Mesodermal cell (in vitro differentiated cells): Measurements from ENCODE around the gene KCNQ5.

Source experiments
- H3K27ac ChIP-seq: 2 replicates; pipeline ENCODE4 v1.7.0; 2013; ENCODE audit warnings: mild to moderate bottlenecking, low read depth, low read length, moderate library complexity; ENCODE audit not compliant: severe bottlenecking
- H3K36me3 ChIP-seq: 2 replicates; pipeline ENCODE4 v1.7.1; 2013; ENCODE audit warnings: mild to moderate bottlenecking, low read length, moderate library complexity; ENCODE audit not compliant: control insufficient read depth, insufficient read depth
- H3K4me1 ChIP-seq: one replicate; pipeline ENCODE4 v1.7.1; 2013; ENCODE audit warnings: mild to moderate bottlenecking, low read length; ENCODE audit not compliant: insufficient read depth, control insufficient read depth, poor library complexity, severe bottlenecking
- H3K4me3 ChIP-seq: 2 replicates; pipeline ENCODE4 v1.7.0; 2013; ENCODE audit warnings: low read length, control low read depth, mild to moderate bottlenecking; ENCODE audit not compliant: insufficient read depth, poor library complexity, severe bottlenecking; ENCODE audit errors: extremely low read depth
- H3K9me3 ChIP-seq: 2 replicates; pipeline ENCODE4 v1.7.1; 2013; ENCODE audit warnings: mild to moderate bottlenecking, low read length, moderate library complexity; ENCODE audit not compliant: control insufficient read depth
- WGBS, 2 experiments: methylation state at CpG; one replicate each; pipeline ENCODE4 v1.1.5; 2013; ENCODE audit warnings: missing lambda C conversion rate in 2 of 2; ENCODE audit not compliant: insufficient coverage in 2 of 2; 5-methylcytosine and 5-hydroxymethylcytosine counted together

The KCNQ5 gene

DNA sequence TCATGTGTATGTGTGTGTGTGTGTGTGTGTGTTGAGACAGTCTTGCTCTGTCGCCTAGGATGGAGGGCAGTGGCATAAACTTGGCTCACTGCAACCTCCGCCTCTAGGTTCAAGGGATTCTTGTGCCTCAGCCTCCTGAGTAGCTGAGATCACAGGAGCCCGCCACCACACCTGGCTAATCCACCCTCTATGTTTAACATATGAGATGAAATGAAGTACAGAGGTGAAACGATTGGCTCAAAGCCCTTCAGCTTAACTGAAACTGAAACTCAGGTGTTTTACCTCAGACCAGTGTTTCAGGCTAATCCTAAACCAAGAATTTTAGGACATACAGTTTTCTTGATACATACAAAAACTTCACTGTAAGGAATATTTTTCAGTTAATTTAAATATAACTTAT is 167.3 kb downstream of the KCNQ5 start:
- Histone ChIP-seq H3K4me3 (no peak overlapping the region), H3K27ac (no peak overlapping the region)
- 80% methylated on average over 1 of the region's 4 CpGs; no CpG with 5 or more reads in 1 of the 2 experiments for WGBS, 2 experiments

GRCh38 chr6:72792692-72793091 is 170.8 kb downstream of the KCNQ5 start:
- H3K27ac ChIP-seq, result no peak overlapping the region
- H3K4me3 ChIP-seq, result no peak overlapping the region
- peaks cover 3% of the 10 kb centered on the region for H3K36me3 ChIP-seq
- H3K9me3 ChIP-seq, result no peaks in the 10 kb centered on the region
- peaks cover 9% of the 10 kb centered on the region for H3K4me1 ChIP-seq
- 100% methylated on average over 1 of the region's 1 CpG for WGBS, 2 experiments

More for the DNA sequence above, 167.3 kb downstream of the KCNQ5 start:
- Histone ChIP-seq H3K9me3 (no peaks in the 10 kb centered on the region), H3K4me1 (peaks cover 21% of the 10 kb centered on the region), H3K36me3 (peaks cover 3% of the 10 kb centered on the region)

DNA sequence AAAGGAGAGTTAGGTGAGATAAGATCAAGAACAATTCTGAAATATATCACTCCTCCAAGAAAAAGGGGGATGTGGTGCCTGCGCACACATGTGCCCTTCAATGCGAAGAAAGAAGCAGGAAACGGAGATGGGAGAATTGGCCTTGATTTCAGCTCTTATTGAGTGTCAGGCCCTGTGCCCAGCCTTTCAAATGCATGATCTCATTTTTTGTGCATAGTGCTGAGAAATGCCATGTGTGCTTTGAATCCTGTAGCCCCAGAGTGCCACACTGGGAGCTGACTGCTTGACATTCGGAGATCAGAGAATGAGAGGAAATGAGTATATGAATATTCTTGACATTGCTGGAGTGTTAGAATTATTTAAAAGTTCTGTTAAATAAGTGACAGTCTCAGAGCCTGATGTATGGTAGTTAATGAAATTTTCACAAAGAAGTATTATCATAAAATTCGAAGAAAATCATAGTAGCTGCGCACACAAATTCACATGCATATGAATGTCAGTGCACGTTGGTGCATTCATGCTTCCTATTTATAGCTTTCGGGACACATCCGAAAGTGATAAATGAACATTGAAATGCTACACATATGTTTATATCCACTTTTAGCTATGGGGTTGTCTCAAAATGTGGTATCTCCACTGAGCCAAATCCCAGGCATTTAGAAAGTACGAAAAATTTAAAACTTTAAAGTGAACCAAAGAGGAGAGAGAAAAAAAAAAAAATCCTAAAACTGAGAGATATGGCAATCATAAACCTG is 172.0 kb downstream of the KCNQ5 start:
- H3K4me1 ChIP-seq, result peaks cover 7% of the 10 kb centered on the region
- H3K4me3 ChIP-seq, result no peak overlapping the region
- H3K36me3 ChIP-seq, result peaks cover 3% of the 10 kb centered on the region
- WGBS, 2 experiments, result 82 to 84% methylated on average over 5 to 6 of the region's 10 CpGs
- peaks cover 6% of the 10 kb centered on the region for H3K9me3 ChIP-seq
- no peak overlapping the region for H3K27ac ChIP-seq

GRCh38 chr6:72798196-72798595 is 176.3 kb downstream of the KCNQ5 start:
- Histone ChIP-seq H3K4me3 (no peak overlapping the region), H3K9me3 (peaks cover 6% of the 10 kb centered on the region), H3K4me1 (no peaks in the 10 kb centered on the region), H3K36me3 (no peaks in the 10 kb centered on the region), H3K27ac (no peak overlapping the region)
- WGBS, 2 experiments, result 93% methylated on average over 1 to 2 of the region's 2 CpGs

DNA sequence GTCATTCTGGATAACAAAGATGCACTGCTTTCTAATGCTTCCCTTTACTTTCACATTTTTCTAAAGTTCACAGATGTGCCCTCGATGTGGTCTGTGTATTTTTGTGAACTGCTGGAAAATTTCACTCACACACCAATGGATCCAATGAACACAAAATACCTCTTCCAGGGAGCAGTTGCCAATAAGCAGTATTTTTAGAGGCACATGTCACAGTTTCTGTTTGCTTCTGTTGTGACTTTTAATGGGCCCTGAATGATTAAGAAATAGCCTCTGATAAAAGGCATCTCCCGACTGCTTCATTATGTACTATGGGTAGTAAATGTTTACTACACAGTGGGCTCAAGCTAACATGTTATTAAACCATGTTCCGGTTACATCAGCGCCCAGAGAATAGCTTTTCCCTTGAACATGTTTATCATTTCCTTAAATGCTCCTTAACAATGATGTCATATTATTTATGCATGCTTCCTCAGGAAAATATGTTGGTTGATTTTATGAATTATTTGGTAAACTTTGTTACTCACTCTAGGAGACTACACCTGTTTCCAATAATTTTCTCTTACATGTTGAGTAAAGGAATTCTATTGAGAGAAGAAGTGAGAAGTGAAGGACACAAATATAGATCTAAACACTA is 188.0 kb downstream of the KCNQ5 start:
- Histone ChIP-seq H3K4me1 (peaks cover 13% of the 10 kb centered on the region), H3K4me3 (no peak overlapping the region), H3K27ac (no peak overlapping the region), H3K36me3 (no peaks in the 10 kb centered on the region), H3K9me3 (no peaks in the 10 kb centered on the region)
- WGBS, 2 experiments, result 100% methylated on average over 1 to 2 of the region's 4 CpGs

- no peaks in the 10 kb centered on the region for H3K9me3 ChIP-seq
- no peak overlapping the region for H3K27ac ChIP-seq
- H3K36me3 ChIP-seq, result no peaks in the 10 kb centered on the region
- no peak overlapping the region for H3K4me3 ChIP-seq
- H3K4me1 ChIP-seq, result peaks cover 13% of the 10 kb centered on the region
- WGBS, 2 experiments, result 80 to 83% methylated on average over 1 to 2 of the region's 4 CpGs
Observed at GRCh38 chr6:72810571-72811280, 188.9 kb downstream of the KCNQ5 start.

DNA sequence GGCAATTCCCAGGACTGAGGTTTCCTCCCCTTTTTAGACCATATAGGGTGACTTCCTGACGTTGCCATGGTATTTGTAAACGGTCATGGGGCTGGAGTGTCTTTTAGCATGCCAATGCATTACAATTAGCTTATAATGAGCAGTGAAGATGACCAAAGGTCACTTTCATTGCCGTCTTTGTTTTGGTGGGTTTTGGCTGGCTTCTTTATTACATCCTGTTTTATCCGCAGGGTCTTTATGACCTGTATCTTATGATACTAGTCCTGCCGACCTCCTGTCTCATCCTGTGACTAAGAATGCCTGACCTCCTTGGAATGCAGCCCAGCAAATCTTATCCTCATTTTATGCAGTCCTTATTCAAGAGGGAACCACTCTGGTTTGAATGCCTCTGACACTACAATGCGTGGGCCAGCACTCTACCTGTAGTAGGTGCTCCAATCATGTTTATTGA is 190.1 kb downstream of the KCNQ5 start:
- Histone ChIP-seq H3K36me3 (no peaks in the 10 kb centered on the region), H3K9me3 (no peaks in the 10 kb centered on the region), H3K4me1 (peaks cover 13% of the 10 kb centered on the region), H3K27ac (peak overlapping the region; percentile 83), H3K4me3 (no peak overlapping the region)
- 48 to 66% methylated on average over 3 of the region's 6 CpGs for WGBS, 2 experiments

- H3K27ac ChIP-seq, result no peak overlapping the region
- no peaks in the 10 kb centered on the region for H3K36me3 ChIP-seq
- peaks cover 13% of the 10 kb centered on the region for H3K4me1 ChIP-seq
- no peak overlapping the region for H3K4me3 ChIP-seq
- H3K9me3 ChIP-seq, result no peaks in the 10 kb centered on the region
- WGBS, 2 experiments, result 86 to 95% methylated on average over 3 to 6 of the region's 7 CpGs
Observed at GRCh38 chr6:72813807-72814596, 192.1 kb downstream of the KCNQ5 start.

- H3K27ac ChIP-seq, result no peak overlapping the region
- 94 to 95% methylated on average over 1 of the region's 1 CpG for WGBS, 2 experiments
- H3K4me3 ChIP-seq, result no peak overlapping the region
- peaks cover 13% of the 10 kb centered on the region for H3K4me1 ChIP-seq
- no peaks in the 10 kb centered on the region for H3K9me3 ChIP-seq
- H3K36me3 ChIP-seq, result no peaks in the 10 kb centered on the region
Observed at GRCh38 chr6:72816022-72816421, 194.2 kb downstream of the KCNQ5 start.

DNA sequence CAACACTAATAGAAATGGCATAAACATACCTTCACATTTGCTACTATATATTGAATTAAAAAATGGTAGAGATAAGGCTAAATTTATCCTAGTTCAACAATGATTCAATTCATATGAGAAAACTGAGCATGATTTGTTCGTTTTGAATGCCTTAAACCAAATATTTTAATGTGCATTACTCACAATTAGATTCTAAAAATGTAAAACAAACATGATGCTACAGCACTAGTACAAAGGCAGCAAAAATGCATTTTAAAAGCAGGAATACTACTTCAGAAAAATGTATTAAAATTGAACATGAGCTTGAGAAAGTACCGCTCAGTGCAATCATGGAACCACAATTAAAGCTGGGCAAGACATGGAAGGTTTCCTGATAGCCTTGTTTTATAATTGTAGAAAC is 195.3 kb downstream of the KCNQ5 start:
- 93 to 100% methylated on average over 1 of the region's 2 CpGs for WGBS, 2 experiments
- Histone ChIP-seq H3K36me3 (no peaks in the 10 kb centered on the region), H3K27ac (no peak overlapping the region), H3K4me1 (peaks cover 11% of the 10 kb centered on the region), H3K4me3 (no peak overlapping the region), H3K9me3 (no peaks in the 10 kb centered on the region)
